GM12891 (cell line): ENCODE measurements around the gene EXOSC2.

Experiments used
- PAX5 ChIP-seq: IDR thresholded peaks from 2 replicates; pipeline ENCODE4 v1.6.1; 2011; ENCODE audit warnings: low read length, moderate library complexity, mild to moderate bottlenecking; ENCODE audit not compliant: insufficient read depth, severe bottlenecking
- POLR2A ChIP-seq: IDR thresholded peaks from 2 replicates; pipeline ENCODE4 v1.6.1; 2011; ENCODE audit warnings: low read depth, low read length, control low read depth
- POLR2AphosphoS5 ChIP-seq: IDR thresholded peaks from 2 replicates; pipeline ENCODE4 v1.6.1; 2011; ENCODE audit warnings: low read depth, low read length, control low read depth
- SPI1 ChIP-seq: IDR thresholded peaks from 2 replicates; pipeline ENCODE4 v1.6.1; 2011; ENCODE audit warnings: low read depth, low read length, control low read depth
- TAF1 ChIP-seq: IDR thresholded peaks from 2 replicates; pipeline ENCODE4 v1.6.1; 2011; ENCODE audit warnings: low read depth, low read length, control low read depth

- TF ChIP-seq POLR2A (no peak), TAF1 (no peak), POLR2AphosphoS5 (no peak), PAX5 (no peak), SPI1 (no peak)
These were observed 9.9 kb downstream of the EXOSC2 start for GRCh38 chr9:130703501-130703900.
